Subcutaneous adipose tissue (tissue), 4 donors: ENCODE measurements around the gene AVP. TPM values are rescaled to one million over a fixed set of nuclear protein-coding genes. Genes with fewer than 3 reads are reported as not detected.

ENCODE experiments used
- total RNA-seq, 4 donors: library from RNA; depleted of rRNA; stranded (reverse); fragments of >200 nt; gene quantifications; one replicate each; pipeline ENCODE4 v1.1.0, GENCODE V29; 2016
- TF ChIP-seq, protein P1 (sequence below): fragments of 450-650 bp; IDR thresholded peaks from one replicate; pipeline ENCODE4 v1.5.1; 2016; ENCODE audit warnings: low read depth, mild to moderate bottlenecking, control low read depth, antibody characterized with exemption, moderate library complexity

Gene AVP
- total RNA-seq, 4 donors from 2014 or later = 4.3 to 4.6 TPM; not detected in 2

GRCh38 chr20:3082955-3083952, 1.3 kb downstream of the AVP start:
- TF ChIP-seq, protein P1, sequence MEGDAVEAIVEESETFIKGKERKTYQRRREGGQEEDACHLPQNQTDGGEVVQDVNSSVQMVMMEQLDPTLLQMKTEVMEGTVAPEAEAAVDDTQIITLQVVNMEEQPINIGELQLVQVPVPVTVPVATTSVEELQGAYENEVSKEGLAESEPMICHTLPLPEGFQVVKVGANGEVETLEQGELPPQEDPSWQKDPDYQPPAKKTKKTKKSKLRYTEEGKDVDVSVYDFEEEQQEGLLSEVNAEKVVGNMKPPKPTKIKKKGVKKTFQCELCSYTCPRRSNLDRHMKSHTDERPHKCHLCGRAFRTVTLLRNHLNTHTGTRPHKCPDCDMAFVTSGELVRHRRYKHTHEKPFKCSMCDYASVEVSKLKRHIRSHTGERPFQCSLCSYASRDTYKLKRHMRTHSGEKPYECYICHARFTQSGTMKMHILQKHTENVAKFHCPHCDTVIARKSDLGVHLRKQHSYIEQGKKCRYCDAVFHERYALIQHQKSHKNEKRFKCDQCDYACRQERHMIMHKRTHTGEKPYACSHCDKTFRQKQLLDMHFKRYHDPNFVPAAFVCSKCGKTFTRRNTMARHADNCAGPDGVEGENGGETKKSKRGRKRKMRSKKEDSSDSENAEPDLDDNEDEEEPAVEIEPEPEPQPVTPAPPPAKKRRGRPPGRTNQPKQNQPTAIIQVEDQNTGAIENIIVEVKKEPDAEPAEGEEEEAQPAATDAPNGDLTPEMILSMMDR = no peak

DNA sequence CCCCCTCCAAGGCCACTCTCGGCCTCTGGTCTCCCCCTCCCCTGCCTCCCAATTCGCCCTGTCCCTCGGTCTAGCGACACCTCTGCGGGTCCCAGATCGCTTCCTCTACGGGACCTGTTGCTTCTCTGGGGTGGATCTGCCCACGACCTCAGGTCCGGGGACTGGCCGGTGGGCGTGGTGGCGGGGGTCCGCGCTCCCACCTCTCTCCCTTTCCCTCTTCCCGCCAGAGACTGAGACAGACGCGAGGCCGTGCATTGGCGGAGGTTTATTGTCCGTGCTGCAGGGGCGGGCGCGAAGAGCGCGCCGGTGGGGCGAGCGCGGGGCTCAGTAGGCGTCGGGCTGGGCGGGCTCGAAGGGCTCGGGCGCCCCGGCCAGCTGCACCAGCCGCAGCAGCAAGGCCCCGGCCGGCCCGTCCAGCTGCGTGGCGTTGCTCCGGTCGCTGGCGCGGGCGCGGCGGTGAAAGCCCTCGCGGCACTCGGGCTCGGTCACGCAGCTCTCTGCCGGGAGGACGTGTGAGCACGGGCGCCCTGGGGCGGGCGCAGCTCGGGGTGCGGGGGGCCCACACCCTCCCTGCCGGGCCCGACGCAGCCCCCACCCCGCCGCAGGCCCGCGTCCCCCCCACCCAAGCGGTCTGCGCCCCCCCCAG, 2.1 kb downstream of the AVP start:
- TF ChIP-seq, protein P1 = no peak

- TF ChIP-seq, protein P1 = no peak
Observed at GRCh38 chr20:3081641-3082040, 2.9 kb downstream of the AVP start.

DNA sequence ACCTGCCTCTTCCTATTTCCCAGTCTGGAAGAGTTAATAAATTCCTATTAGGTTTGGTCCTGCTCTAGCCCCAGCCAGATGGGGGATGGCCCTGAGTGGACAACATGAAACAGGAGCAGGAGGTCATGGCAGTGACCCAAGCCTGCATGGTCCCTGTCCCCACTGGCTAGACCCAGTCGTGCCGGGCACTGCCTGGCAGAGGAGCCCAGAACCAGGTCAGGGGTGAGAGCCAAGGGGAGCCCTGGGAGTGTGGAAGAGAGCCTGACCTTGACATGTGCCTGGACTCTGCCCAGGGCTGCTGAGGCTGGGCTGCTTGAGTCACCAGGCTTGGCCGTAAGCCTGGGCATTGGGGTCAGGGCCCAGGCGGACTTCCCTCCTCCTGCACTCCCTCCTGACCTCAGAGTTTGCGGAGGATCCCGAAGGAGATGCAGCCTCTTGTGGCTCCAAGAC, 3.6 kb downstream of the AVP start:
- TF ChIP-seq, protein P1 = no peak

DNA sequence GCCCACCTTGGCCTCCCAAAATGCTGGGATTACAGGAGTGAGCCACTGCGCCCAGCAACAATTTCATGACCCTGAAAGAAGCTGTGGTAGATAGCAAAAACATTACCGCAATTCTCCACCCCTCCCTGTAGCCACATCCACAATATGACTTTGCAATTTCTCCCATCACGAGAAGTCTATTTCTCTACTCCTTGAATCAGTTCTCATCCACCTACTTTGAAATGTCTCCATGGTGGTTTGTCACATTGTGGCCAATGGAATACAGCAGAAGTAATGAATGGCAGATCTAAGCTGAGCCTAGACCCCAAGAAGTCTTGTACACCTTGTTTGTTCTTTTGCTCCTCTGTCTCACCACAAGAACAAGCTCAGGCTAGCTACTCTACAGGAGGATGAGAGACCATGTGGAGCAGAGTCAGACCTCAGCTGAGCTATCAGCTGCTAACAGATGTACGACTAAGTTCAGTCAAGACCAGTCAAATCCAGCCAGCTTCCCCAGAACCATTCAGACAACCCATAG, 6.8 kb downstream of the AVP start:
- TF ChIP-seq, protein P1 = no peak

DNA sequence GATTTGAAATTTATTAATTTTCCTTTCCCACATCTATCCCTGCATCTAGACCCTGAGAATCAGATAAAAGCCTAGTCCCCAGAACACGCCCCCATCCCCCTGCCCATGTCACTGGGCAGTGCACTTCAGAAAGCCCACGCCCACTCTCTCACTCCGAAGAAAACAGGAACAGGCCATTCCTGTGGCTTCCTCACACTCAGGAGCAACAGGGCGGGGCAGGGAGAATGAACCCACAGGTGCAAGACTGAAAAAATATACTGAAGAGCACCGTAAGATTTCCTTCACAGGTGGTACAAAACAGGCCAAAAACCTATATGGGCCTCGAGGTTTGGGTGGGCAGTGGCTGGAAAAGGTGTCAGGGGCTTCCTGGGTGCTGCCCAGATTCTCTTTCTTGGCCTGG, 9.7 kb downstream of the AVP start:
- TF ChIP-seq, protein P1 = no peak

DNA sequence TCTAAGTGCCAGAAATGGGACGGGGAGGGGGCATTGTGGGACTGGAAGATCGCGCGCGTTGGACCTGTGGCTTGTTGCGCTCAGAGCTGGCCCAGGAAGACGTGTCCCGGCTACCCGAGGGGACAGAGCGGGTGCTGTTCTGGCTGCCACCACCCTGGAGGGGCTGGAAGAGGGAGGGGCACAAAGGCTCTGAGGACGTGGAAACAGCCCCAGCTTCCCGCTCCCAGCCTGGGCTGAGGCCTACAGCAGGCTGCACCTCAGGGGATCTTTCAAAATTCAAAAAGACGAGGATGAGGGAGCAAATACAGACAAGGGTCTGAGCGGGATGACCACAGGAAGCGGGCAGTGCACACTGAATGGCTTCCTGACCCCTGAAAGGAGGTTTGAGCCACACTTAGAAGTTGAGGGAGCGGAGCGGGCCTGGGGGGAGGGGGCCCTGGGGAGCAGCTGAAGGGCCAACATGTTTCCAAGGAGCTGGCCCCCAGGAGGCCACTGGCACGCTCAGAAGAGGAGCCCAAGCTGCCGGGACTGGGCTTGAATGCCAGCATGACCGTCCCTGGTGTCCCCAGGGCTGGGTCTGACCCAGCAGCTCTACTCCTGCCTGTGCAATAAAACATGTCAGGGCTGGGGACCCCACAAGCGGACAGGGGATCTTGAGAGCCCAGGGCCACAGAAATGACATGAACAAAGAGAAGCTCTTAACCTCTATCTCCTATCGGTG, 11.8 kb downstream of the AVP start:
- TF ChIP-seq, protein P1 = no peak
